Right lobe of liver (tissue), 6 donors: ENCODE results near the gene FYCO1. TPM values are rescaled to one million over a fixed set of nuclear protein-coding genes. Genes with fewer than 3 reads are reported as not detected.

Experiments used
- ATAC-seq, 4 donors: fragments of 200-7000 bp; cut with Tn5 transposase; one replicate each; pipeline ENCODE4 v1.9.1; 2020; ENCODE audit warnings: mild to moderate bottlenecking in 4 of 4, moderate library complexity in 4 of 4
- DNase-seq, 3 donors: peaks; one replicate each; pipeline ENCODE4 v3.0.0-alpha.2; 2020
- H3K27ac ChIP-seq, 3 donors: fragments of 200-600 bp; one replicate each; pipeline ENCODE4 v1.8.0; 2022
- H3K27me3 ChIP-seq, 2 donors: fragments of 200-600 bp; one replicate each; pipeline ENCODE4 v1.8.0; 2022
- H3K36me3 ChIP-seq, 4 donors: fragments of 200-600 bp; sonication (generic) in 1 of 4; one replicate each; pipeline versions ENCODE4 v1.5.1 to v1.8.0; 2017 to 2022; ENCODE audit warnings: control low read depth in 1 of 4
- H3K4me1 ChIP-seq, 4 donors: fragments of 200-600 bp; sonication (generic) in 1 of 4; one replicate each; pipeline versions ENCODE4 v1.5.1 to v1.8.0; 2017 to 2022; ENCODE audit warnings: control low read depth in 1 of 4
- H3K4me3 ChIP-seq, 3 donors: fragments of 200-600 bp; one replicate each; pipeline ENCODE4 v1.8.0; 2022
- H3K9me3 ChIP-seq, 4 donors: fragments of 200-600 bp; sonication (generic) in 1 of 4; one replicate each; pipeline versions ENCODE4 v1.5.1 to v1.8.0; 2017 to 2022; ENCODE audit warnings: control low read depth in 1 of 4
- POLR2A ChIP-seq: fragments of 450-650 bp; IDR thresholded peaks from one replicate; pipeline ENCODE4 v1.6.1; 2017; ENCODE audit warnings: antibody characterized with exemption, mild to moderate bottlenecking
- WGBS: methylation state at CpG from one replicate; pipeline ENCODE4 v1.1.6; 2018; ENCODE audit warnings: low coverage, low lambda C conversion rate; ENCODE audit not compliant: insufficient coverage; ENCODE audit errors: missing lambda C conversion rate; 5-methylcytosine and 5-hydroxymethylcytosine counted together
- intact Hi-C, 2 donors: fragments of 100-400 bp; cut with DNase I; formaldehyde crosslinking; loops; one replicate each; pipeline versions ENCODE4 v1.11.2 to v1.14.1; 2022
- total RNA-seq, 6 experiments: library from RNA; depleted of rRNA in 2 of 6; stranded (reverse); fragments of >200 nt in 2 of 6; fragmentation: NEBNext Ultra II Directional in 3 of 6; extraction: Animal tissue kit (Norgen Biotek cat#: 25700) in 3 of 6; gene quantifications; one replicate each; pipeline versions ENCODE4 v1.1.0 to v1.2.4, GENCODE V29; 2016 to 2023
- TF ChIP-seq, protein P1 (sequence below), 4 donors: fragments of 200-600 bp in 3 of 4; fragments of 450-650 bp in 1 of 4; IDR thresholded peaks; one replicate each; pipeline versions ENCODE4 v1.5.1 to v1.8.0; 2016 to 2022; ENCODE audit warnings: antibody characterized with exemption in 4 of 4, mild to moderate bottlenecking in 2 of 4
- donor health status: DM: no; HTN: yes; CAD: no.
- donor health status: DM: no; HTN: no; CAD: no.
- donor health status: DM: no; HTN: no; CAD: no.
- donor health status: DM: no; HTN: yes; CAD: no.
- donor health status: DM: no; HTN: yes; CAD: no.

FYCO1 gene
- total RNA-seq, 6 experiments from 2014 or later, result 16.0 to 22.0 (median 21.0) TPM

DNA sequence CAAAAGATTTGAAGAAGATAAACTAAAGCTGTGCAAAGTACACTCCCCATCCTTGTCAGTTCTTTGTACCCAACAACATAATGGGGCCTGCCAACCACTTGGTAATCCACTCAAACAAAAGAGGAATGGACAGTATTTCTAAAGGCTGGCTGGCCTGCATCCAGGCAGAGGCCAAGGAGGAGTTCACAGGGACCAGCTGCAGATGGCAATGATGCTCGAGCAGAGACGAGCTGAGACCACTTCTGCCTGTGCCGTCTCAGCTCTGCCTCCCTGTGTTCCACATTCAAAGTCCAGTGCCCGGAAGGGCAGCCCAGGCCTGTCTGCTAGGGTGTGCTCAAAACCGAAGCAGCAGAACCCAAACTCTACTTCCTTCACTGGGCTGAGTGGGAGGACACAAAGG lies 38.0 kb downstream of the FYCO1 start:
- peaks cover 0 to 5% (median 0%) of the 10 kb centered on the region in 4 donors for H3K4me1 ChIP-seq
- no peak for TF ChIP-seq POLR2A
- TF ChIP-seq, protein P1, sequence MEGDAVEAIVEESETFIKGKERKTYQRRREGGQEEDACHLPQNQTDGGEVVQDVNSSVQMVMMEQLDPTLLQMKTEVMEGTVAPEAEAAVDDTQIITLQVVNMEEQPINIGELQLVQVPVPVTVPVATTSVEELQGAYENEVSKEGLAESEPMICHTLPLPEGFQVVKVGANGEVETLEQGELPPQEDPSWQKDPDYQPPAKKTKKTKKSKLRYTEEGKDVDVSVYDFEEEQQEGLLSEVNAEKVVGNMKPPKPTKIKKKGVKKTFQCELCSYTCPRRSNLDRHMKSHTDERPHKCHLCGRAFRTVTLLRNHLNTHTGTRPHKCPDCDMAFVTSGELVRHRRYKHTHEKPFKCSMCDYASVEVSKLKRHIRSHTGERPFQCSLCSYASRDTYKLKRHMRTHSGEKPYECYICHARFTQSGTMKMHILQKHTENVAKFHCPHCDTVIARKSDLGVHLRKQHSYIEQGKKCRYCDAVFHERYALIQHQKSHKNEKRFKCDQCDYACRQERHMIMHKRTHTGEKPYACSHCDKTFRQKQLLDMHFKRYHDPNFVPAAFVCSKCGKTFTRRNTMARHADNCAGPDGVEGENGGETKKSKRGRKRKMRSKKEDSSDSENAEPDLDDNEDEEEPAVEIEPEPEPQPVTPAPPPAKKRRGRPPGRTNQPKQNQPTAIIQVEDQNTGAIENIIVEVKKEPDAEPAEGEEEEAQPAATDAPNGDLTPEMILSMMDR (IDR thresholded peaks at IDR 0.05), result no peak
- WGBS, result 60% methylated on average over 1 of the region's 5 CpGs
- H3K4me3 ChIP-seq, result no peak overlapping the region
- H3K36me3 ChIP-seq, result peaks cover 3 to 86% (median 20%) of the 10 kb centered on the region in 4 donors
- intact Hi-C loops, result no loop called here
- H3K9me3 ChIP-seq, result no peaks in the 10 kb centered on the region
- H3K27ac ChIP-seq, result no peak overlapping the region
- H3K27me3 ChIP-seq, result no peaks in the 10 kb centered on the region
- no peak for DNase-seq
- ATAC-seq, result no peak

- DNase-seq (no peak), ATAC-seq (no peak)
- intact Hi-C loops, result no loop called here
- no peaks in the 10 kb centered on the region for H3K27me3 ChIP-seq
- peaks cover 8 to 84% (median 30%) of the 10 kb centered on the region in 4 donors for H3K36me3 ChIP-seq
- H3K4me3 ChIP-seq, result no peak overlapping the region
- no peak overlapping the region for H3K27ac ChIP-seq
- 88% methylated on average over 2 of the region's 4 CpGs for WGBS
- H3K4me1 ChIP-seq, result peaks cover 0 to 5% (median 0%) of the 10 kb centered on the region in 4 donors
- H3K9me3 ChIP-seq, result no peaks in the 10 kb centered on the region
- TF ChIP-seq, protein P1 (IDR thresholded peaks at IDR 0.05), result no peak
- no peak for TF ChIP-seq POLR2A
These were observed 39.9 kb downstream of the FYCO1 start for GRCh38 chr3:45955706-45956105.

DNA sequence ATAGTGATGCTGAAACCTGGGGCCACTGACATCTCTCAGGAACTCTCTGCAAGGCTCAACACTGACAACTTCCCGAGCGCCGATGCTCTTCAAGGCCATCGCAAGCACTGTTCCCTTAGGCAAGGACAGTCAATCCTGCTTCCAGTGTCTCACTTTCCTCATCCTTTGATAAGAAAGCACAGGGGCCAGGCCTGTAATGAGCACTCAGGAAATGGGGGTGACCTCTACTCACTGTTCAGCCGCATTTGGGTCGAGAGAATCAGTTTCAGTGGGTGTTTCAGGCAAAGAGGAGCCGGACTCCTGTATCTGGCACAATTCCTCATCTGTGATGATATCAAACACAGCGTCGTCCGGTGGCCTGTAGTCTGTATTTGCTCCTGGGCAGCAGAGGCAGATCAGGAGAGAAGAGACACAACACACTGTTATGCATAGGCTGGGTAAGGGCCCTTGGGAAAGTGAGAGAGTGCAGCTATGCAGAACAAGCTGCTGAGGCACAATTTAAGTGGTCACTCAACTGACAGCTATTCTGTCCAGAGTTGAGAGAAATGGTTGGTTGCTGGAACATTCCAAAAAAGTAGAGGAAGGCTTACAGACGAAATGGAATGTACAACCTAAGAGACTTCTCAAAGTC lies 40.5 kb downstream of the FYCO1 start:
- Histone ChIP-seq H3K27ac (no peak overlapping the region), H3K36me3 (peaks cover 8 to 83% (median 30%) of the 10 kb centered on the region in 4 donors), H3K9me3 (no peaks in the 10 kb centered on the region), H3K4me1 (peaks cover 0 to 5% (median 0%) of the 10 kb centered on the region in 4 donors), H3K4me3 (no peak overlapping the region), H3K27me3 (no peaks in the 10 kb centered on the region)
- no peak for DNase-seq
- WGBS, result 57% methylated on average over 7 of the region's 11 CpGs
- intact Hi-C loops, result no loop called here
- TF ChIP-seq POLR2A, result no peak
- TF ChIP-seq, protein P1 (IDR thresholded peaks at IDR 0.05), result no peak
- peak in 1 of 4 donors; percentile 18 for ATAC-seq

- peaks cover 8 to 83% (median 29%) of the 10 kb centered on the region in 4 donors for H3K36me3 ChIP-seq
- intact Hi-C loops, result no loop called here
These were observed 41.3 kb downstream of the FYCO1 start for GRCh38 chr3:45954306-45954705.

More at GRCh38 chr3:45954306-45954705, 41.3 kb downstream of the FYCO1 start:
- H3K4me1 ChIP-seq, result peaks cover 0 to 5% (median 0%) of the 10 kb centered on the region in 4 donors
- no peaks in the 10 kb centered on the region for H3K9me3 ChIP-seq
- DNase-seq, result no peak
- no peaks in the 10 kb centered on the region for H3K27me3 ChIP-seq
- ATAC-seq, result no peak
- no peak overlapping the region for H3K27ac ChIP-seq
- H3K4me3 ChIP-seq, result no peak overlapping the region
- TF ChIP-seq, protein P1 (IDR thresholded peaks at IDR 0.05), result no peak
- no peak for TF ChIP-seq POLR2A
- 100% methylated on average over 3 of the region's 3 CpGs for WGBS
